SKM-1 treated with dmso at 0.1 percent for 144 hours (cell line): ENCODE data around the gene ABHD17A.

ENCODE experiments used
- DNase-seq: peaks from one replicate; lab custom pipeline; 2025; ENCODE audit not compliant: unreplicated experiment; lab: John Stamatoyannopoulos, UW

ABHD17A gene

DNA sequence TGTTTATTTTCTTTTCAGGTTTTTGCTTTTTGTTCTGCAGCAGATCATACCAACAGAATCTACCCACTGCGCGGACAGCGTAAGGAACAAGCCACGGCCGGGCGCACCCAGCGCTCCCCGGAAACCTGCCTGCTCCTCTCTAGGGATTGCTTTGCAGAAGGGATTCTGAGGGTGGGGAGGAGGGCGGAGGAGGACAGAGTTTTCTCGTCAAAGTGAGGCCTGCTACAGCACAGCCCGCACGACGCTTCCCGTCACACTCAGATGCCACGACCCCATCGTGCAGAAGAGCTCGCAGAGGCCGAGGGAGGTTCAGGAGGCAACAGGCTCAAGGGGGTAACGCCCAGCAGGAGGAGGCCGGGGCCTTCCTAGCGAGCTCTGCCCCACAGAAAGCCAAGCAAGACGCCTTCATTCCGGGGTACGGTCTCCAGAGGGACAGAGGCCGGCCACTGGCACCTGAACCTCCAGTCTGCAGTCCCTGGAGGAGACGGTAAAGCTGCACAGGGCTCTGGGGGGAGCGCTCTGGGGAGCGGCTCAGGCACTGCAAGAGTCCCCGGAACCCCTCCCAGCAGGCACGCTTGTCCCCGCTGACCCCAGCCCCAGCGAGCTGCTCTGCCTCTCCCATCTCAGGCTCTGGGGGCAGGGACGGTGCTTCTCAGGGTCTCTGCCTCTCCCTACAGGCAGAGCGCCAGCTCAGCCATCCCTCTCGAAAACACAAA, 43.9 kb downstream of the ABHD17A start:
- DNase-seq, result no peak

DNA sequence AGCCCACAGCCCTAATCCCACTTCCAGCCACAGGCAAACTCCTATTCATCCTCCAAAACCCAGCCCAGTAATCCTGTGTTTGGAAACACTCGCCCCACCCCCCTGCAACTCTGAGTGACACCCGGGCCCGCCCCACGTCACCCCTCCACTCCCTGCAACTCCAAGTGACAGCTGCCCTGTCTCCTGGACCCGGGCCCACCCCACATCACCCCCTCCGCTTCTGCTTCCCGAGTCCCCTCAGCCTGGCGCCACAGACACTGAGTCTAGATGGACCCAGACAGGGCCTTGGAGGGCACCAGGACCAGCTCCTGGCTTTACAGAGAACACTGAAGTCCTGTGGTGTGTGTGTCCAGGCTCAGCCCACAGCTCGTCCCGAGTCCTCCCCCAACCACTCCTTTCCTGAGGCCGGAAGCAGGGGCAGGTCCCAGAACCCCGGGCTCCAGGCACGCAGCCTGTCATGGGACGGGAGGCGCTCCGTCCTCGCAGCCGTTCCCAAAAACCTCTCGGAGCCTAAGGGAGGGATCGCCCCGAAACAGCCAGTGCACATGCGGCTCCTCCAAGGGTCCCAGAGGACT, 44.7 kb downstream of the ABHD17A start:
- no peak for DNase-seq

DNA sequence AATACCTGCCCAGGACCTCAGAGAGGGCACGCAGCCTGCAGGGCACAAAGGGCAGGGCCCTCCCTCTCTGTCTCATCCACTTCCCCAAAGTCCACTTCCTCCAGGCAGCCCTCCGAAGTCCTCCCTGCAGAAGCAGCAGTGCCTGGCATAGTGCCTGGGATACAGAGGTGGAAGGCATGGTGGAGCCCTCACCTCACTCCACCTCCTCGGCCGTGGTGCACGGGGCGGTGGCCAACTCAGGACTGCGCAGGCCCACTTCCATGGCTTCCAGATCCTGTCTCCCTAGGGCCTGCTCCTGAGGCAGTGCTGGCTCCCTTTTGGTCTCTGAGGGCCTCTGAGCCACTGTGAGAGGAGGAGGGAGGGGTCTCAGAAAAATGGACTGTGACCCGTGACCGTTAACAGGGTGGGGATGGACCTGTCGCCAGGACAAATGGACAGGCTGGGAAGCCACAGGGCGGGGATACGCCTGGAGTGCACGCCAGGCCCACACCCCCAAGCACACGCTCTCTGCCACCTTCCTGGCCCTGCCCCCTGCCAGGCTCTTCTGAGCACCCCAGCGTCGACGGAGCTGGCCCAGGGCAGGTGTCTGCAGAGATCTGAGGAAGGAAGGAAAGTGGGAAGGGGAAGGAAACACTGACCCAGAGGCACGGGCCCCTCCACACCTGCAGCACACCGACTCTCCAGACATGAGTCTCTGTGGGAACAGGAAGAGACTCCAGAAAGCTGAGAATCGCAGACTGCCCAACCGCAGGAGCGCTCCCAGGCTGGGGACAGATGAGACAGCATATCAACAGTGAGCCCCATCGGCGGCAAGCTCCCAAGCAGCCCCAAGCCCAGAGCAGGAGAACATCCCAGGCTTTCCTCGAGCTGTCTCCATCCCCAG, 45.4 kb downstream of the ABHD17A start:
- DNase-seq, result no peak

DNA sequence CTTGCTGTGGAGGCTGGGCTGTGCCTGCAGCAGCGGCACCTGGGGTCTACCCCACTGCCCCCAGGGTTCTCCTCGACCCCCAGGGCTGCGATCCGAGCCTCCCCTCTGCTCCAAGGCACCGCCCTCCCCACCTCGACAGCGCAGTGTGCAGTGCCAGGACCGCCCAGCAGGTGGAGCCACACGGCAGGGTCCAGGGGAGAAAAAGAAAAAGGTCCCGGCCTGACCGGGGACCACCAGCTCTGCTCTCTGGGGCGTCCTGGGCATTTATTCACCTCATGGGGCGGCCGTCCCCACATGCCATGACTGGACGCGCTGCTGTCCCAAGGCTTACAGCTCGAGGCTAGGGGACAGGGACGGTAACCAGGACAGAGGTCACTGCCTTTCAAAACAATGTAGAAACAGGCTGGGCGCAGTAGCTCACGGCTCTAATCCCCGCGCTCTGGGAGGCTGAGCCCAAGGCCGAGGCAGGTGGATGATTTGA, 47.6 kb downstream of the ABHD17A start:
- no peak for DNase-seq

DNA sequence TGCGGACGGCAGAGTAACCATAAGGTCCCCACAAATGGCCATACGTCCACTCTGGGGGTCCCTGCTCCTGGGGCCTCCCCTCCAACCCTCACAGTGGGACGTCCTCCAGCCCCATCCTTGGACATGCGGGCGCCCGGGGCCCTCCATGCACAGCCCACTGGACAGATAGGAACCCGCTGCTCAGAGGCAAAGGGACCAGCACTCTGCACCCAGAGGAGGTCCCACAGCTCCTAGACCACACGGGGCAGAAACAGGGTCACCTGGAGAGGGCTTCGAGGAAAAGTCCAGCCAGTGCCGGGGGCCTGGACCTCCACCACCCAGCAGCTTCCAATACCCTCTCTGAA, 48.1 kb downstream of the ABHD17A start:
- no peak for DNase-seq

DNA sequence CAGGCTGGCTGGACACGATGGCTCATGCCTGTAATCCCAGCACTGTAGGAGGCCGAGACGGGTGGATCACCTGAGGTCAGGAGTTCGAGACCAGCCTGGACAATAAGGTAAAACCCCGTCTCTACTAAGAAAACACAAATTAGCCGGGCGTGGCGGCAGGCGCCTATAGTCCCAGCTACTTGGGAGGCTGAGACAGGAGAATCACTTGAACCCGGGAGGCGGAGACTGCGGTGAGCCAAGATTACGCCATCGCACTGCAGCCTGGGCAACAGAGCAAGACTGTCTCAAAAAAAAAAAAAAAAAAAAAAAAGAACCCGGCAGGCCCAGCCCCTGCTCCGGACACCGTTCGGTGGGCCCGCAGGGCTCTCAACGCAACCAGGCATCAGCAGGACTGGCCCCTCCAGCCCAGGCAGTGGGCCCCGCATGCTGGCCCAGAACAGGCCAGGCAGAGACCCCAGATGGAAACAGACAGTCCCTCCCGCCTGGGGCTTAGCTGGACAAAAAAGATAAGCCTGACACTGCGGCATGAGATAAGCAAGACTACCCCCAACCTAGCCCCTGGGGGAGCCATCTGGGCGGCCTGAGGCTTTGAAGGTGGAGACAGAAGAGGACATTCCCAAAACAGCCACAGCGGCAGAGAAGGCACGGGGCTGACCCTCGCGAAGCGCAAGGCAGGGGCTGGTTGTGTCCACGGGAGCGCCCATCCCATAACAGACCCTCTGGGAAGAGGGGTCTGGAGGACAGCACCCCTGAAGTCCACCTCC, 48.7 kb downstream of the ABHD17A start:
- no peak for DNase-seq

DNA sequence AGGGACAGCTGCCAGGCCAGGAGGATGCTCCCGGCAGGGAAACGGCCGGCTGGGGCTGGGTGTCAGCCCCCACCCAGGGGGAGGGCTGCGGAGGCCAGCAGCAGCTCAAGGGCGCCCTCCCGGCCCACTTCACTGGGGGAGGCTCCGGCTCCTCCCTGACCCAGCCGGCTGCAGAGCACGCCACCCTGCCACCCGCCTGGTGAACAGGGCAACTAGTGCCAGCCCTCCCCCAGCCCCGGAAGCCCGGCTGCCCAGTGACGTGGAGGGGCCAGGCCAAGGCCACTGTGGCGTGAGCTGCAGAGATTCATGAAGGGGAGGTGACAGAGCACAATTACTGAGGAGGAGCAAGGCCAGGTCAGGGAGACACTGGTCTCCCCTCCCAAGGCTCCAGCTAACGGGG, 51.8 kb downstream of the ABHD17A start:
- no peak for DNase-seq

GRCh38 chr19:1832046-1832663, 53.1 kb downstream of the ABHD17A start:
- DNase-seq, result no peak

- no peak for DNase-seq
Measured at GRCh38 chr19:1830978-1831377, 54.3 kb downstream of the ABHD17A start.

- no peak for DNase-seq
Measured at GRCh38 chr19:1830568-1830967, 54.7 kb downstream of the ABHD17A start.

GRCh38 chr19:1829958-1830357, 55.3 kb downstream of the ABHD17A start:
- DNase-seq, result no peak

DNA sequence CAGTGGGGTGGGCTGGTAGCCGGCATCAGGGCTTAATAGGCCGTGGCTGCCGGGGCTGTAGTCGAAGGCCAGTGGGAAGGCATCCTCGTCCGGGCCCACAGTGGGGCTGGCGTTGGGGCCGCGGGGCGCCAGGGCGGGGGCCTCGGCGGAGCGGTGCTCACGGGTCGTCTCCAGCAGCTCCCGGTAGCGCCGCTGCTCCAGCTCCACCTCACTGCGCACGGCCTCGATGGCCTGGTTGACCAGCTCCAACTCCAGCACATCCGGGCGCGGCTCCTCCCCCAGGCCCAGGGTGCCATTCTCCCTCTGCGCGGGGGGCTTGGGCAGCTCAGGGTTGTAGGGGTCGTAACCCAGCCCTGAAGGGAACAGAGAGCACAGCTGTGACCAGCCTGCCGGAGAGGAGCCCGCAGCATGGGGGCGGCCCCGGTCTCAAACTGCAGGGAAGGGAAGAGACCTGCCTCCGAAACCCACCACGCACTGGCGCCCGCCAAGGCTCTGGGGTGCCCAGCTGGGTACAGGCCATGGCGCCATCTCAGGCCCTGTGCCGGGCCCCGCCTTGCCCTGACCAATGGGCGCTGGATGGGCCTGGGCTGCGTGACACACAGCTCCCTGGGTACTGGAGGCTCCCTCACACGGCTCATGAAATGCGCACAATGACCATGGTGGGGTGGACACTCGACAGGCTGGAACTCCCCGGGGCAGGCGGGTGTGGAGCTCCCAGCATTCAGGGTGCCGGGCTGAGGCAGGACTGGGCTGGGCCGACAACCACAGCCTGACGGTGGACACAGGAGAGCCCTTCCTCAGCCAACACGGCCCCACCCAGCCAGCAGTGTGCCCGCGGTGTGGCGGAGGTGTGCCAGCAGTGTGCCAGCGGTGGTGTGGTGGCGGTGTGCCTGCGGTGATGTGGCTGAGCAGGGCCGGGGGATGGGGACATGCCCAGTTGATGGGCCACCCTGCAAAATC, 56.7 kb downstream of the ABHD17A start:
- no peak for DNase-seq

DNA sequence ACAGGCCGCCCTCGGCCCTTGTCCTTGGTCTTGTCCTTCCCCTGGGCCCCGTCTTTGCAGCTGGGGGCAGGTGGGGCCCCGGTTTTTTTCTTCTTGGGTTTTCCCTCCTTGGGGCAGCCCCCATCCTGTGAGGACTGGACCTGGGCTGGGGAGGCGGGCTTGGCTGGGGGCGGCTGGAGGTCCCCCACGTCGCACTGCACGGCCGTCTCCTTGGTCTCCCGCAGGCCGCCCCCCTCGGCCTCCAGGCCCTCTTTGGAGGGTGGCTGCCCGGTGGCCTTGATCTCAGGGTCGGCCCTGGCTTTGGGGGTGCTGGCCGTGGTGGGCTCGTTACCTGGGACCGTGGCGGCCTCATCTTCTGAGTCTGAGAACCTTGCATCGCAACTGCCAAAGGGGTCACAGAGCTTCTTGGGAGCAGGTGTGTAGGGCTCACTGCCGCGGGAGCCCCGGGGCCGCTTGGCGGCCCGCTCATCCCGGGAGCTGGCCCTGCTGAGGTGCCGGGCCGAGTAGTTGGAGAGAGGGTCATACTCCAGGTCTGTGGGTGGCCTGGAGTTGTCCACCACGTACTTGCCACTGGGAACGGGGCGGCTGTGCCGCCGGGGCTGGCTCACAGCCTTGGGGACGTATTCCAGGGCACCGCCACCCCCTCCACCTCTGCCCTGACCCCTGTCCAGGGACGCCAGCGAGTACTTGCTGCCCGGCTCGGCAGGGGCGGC, 57.6 kb downstream of the ABHD17A start:
- no peak for DNase-seq
